HUDEP-2 (cell line): ENCODE measurements around the gene HMBS.
A peak's percentile ranks its signal among the peaks of the same experiment; 100 is the strongest.
"Not testable (repeated sequence)": the region's sequence is repeated elsewhere in the genome, so short reads cannot be mapped to it uniquely, and the experiment has no call there.

Experiments used
- DNase-seq, 76 experiments: peaks; one replicate each; lab custom pipeline; 2025; ENCODE audit not compliant: unreplicated experiment in 76 of 76; lab: John Stamatoyannopoulos, UW

Gene HMBS

DNA sequence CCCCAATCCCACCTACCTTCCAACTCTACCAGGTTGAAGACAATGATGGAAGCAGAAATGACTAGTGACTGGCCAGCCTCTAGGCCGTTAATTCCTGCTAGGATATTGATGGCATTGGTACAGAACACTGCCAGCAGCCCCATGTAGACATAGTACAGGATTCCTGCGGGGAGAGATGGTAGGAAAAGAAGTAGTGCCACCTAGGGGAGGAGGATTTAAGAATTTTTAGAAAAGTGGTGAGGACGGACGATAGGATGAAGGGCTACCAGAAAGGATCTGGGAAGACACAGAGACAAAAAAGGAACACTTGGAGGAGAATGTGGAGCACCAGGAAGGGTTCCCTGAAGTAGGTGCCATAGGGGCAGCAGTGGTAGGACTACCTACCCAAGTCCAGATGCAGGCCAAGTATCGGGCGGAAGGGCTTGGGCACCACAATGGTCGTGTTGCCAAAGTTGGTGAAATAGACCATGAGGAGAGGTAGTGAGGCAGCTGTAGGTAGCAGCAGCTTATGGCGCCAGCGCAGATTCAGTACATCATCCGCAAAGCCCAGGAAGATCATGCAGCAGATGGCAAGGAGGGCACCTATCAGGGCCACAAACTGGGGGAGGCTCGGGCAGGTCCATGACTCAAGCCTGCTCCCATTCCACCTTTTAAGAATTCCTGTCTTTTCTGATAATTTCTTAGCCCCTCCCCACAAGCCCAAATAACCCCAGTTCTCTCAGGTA lies 15.7 kb downstream of the HMBS start:
- peak in 15 of 76 experiments; percentile 5 to 51 (median 30) for DNase-seq

DNA sequence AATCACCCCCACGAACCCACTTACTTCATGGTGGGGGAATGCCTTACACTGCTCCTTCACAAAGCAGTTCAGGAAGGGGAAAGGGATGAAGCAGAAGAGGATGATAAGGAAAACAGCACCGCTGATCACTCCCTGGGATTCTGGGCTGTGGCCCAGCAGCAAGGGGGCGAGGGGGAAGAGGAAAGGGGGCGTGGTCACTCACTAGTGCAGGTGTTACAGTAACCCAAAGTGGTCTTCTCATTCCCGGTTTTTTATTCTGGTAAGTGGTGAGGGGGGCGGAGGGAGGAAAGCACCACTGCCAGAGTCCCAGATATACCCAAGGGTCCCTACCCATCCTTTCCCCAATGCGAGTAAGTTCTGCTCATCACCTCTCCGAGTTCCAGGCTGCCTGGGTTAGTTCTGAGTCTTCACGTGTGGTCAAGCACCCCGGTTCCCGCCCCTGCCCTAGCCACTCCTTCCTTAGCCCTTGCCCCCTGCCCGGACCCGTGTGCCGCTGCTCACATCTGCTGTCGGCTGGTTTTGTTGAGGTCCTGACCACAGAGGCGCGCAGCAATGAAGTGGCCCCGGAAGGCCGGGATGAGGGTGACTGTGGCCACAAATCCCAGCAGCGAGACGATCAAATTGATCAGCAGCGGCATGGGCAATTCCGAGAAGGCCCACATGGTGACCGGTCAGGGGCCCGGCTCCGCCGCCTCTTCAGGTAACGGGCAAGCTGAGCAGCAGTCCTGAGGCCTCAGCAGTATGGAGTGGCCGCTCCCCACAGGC lies 16.5 kb downstream of the HMBS start:
- DNase-seq: peak in 6 of 76 experiments; percentile 20 to 74 (median 35)

DNA sequence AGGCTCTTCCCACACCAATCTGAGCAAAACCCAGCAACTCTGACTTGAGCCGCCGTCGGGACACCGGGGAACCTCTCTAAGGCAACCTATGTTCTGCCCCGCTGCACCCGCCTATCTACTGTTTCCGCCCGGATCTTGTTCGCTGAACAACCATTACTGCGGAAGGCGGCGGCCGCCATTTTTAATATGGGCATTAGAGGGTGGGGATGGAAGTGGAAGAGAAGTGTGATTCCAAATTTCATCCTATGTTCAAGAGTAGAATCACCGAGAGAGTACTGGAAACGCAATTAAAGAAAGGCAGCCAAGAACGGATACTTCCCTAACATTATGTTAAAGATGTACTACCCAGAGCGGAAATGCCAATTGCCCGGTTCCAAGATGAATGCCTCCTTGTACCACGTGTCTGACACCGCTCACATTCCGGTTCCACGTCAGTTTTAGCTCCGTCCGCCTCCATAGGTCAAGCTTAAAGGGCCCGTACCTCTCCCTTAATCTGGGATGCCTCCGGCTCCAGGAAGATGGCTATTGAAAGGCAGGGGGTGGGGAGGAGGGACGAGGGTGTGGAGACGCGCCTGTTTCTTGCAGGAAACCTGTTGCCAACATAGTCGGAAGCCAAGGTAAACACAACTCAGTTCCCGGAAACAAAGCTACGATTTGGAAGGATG lies 17.2 kb downstream of the HMBS start, which contains the start of gene DPAGT1:
TSS of gene DPAGT1 (minus strand) at position 95 of the 665 bp plus-strand sequence. CDS start 198 bp downstream, outside the sequence.
- DNase-seq: peak in 74 of 76 experiments; percentile 21 to 91 (median 78)

DNA sequence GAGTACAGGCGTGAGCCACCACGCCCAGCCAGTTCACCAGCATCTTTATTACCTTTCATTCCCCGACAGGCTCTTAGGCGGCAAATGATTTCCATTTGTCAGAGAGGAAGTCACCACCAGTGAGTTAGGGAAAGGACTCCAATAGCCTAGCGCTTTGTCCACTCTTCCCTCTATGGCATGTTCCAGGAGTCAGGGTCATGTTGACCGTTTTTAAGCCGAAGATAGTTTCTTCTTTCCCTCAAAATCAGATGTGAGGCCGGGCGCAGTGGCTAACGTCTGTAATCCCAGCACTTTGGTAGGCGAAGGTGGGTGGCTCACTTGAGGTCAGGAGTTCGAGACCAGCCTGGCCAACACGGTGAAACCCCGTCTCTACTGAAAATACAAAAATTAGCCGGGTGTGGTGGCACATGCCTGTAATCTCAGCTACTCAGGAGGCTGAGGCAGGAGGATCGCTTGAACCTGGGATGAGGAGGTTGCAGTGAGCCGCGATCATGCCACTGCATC lies 18.5 kb downstream of the HMBS start:
- not testable (repeated sequence) for DNase-seq

DNA sequence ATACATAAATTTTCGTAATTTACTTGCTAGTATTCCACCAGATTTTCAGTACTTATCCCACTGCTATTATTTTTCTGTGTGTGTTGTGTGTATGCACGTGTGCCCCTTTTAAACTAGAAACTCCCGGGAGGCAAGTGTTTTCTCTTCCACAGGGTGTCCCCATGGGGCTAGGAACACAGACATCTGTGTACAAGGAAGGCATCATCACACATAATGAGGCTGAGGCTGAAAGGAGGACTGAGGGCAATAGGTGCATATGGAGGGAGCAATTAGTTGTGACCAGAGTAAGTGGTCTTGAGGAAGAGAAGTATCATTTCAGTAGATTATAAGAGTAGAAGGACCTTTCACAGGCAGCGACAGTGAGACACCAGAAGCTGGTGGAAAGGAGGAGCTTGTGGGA lies 19.1 kb downstream of the HMBS start:
- peak in 9 of 76 experiments; percentile 5 to 43 (median 17) for DNase-seq

DNA sequence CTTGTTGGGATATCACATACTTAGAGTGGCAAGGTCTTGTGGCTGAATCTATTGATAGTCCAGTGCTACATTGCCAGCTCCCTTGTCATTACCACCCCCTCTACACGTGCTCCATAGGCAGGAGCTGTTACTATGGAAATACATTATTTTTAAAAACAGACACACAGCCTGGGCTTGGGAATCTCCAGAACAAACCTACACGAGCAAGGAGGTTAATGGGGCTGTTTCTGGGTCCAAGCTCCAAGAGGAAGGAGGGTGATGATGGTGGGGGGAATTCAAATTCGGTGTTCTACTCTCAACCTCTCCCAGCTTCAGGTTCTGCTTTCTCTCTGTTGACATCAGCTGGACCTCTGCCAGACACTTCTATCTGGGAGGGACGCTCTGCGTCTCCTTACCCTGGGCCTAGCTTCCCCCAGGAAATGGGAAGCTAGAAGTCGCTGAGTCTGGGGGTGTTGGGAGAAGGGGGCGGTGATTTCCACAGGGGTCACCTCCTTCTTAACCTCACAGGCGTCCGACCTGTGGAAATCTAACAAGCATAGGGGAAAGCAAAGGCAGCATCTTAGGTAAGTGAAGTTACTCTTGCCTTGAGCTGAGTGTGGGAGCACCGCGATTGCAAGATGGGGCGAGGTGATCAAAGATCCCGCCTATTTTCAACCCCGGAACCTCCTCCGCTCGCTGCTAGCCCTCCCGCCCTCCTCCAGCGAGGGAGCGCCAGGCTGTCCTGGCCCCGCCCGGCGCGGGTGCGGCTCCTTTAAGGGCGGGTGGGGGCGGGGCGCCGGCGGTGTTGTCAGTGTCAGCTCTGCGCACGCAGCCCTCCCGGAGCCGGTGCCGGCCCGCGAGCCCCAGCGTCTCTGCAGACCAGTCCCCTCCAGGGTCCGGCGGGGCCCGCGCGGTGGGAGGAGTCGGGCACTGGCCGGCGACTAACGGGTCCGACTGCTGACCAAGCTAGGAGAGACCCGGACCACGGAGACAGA lies 22.2 kb downstream of the HMBS start, which contains the start of gene C2CD2L:
TSS of gene C2CD2L (plus strand) at position 781 of the 974 bp plus-strand sequence. CDS start 398 bp downstream, outside the sequence.
- DNase-seq: peak in 74 of 76 experiments; percentile 50 to 96 (median 92)

DNA sequence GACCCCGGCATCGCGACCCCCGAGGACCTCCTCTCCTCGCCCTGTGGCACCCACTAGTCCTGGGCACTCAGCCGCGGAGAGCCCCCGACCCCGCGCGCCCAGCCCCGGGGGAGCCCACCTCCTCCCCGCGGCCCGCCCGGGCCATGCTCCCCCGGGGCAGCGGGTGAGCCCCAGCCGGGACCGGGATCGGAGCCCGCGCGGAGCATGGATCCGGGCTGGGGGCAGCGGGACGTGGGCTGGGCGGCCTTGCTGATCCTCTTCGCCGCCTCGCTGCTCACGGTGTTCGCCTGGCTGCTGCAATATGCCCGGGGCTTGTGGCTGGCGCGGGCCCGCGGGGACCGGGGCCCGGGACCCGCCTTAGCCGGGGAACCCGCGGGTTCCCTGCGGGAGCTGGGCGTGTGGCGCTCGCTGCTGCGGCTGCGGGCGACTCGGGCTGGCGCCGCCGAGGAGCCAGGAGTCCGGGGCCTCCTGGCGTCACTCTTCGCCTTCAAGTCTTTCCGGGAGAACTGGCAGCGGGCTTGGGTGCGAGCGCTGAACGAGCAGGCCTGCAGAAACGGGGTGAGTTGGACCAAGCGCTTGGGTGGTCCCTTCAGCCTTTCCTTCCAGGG lies 23.0 kb downstream of the HMBS start:
- DNase-seq: peak in 2 of 76 experiments; percentile 10 to 11

DNA sequence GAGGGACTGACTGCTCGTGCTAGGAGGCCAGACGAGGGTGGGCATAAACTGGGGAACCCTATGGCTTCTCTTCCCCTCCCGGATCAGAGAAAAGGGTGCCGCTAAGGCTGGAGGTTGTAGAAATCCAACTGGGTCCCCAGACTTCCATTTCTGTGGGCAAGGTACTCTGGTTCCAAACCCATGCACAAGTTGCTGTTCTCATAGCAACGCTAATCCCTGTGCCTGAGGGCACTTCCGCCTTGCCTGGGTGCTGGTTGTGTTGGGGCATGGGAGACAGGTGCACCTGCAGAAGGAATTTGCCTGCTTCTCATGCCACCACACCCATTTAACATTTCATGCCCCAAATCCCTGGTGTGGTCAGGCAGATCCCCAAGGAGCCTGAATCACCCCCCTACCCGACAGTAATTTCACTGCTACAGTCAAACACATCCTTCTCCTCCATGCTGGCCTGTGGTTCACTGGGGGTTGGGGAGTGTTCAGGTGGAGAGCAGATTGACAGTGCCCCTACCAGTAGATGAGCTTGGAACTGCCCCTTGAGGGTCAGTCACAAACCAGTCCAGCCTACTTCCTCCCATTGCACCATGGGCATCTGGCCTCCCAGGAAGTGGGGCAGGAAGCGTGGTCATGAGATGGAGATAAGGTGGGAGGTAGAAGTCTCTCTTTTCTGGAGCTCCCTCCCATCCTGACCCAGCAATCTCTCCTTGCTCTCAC lies 23.6 kb downstream of the HMBS start:
- DNase-seq: peak in 26 of 76 experiments; percentile 6 to 63 (median 26)

DNA sequence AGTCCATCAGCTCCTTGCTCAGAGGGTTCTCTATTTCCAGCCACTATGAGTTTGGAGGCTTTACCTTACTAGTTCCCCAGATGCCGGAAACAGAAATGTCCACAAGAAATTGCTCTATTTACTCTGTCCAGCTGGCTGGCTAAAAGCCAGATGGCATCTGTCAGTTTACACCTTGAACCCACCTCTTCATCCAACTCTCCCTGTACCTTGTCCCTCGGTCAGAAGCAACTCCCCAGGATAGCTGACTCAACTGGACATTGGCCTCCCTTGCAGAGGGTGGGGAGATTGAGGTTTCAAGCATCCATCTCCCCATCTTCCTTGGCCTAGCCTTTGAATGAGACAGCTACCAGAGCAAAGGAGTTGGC lies 24.2 kb downstream of the HMBS start:
- DNase-seq: no peak

DNA sequence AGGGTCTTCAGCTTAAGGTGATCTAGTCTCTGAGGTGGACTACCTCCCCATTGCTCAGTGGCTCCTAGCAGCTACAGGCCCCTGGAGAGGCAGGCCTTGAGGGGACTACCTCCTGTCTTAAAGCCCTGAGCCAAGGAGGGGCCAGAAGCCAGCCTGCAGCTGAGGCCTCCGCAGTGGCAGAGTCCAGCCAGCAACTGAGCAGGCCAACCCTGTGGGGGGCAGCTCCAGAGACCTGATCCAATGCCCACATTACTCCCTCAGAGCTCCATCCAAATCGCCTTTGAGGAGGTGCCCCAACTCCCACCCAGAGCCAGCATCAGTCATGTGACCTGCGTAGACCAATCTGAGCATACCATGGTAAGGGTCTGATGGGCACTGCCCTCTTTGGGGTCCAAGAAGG lies 25.2 kb downstream of the HMBS start:
- DNase-seq: no peak

DNA sequence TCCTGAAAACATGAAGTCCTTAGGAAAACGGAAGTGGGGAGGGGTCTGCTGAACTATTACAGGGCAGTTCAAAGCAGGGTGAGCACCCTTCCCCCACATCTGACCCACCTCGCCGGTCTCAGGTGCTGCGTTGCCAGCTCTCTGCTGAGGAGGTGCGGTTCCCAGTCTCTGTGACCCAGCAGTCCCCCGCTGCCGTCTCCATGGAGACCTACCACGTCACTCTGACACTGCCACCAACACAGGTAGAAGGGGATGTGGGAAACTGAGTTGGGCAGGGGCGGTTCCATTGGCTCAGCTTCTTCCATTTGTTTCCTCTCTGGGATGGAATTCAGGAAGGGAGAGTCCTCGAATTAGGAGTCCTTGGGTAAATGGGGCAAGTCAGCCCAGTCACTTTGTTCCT lies 25.8 kb downstream of the HMBS start:
- DNase-seq: no peak

DNA sequence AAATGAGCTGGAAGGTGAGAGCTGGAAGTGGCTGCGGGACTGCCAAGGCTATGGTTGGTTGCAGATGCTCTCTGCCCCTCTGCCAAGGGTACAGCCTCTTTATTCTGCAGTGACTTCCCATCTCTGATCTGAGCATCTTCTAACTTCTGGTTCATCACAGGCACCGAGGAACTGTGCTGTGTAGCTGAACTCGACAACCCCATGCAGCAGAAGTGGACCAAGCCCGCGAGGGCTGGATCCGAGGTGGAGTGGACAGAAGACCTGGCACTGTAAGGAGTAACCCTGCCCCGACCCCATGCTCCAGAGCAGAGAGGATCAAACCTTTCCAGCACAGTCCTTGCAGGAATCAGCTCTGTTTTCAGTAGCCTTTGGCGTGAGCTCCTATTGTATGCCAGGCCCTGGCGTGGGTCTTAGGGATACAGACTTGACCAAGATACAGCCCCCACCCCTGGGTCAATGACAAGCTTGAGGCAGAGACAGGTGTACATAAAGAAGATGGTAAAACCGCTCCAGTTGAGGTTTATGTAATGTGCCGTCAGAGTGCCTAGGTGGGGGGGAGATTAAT lies 26.8 kb downstream of the HMBS start:
- no peak for DNase-seq

DNA sequence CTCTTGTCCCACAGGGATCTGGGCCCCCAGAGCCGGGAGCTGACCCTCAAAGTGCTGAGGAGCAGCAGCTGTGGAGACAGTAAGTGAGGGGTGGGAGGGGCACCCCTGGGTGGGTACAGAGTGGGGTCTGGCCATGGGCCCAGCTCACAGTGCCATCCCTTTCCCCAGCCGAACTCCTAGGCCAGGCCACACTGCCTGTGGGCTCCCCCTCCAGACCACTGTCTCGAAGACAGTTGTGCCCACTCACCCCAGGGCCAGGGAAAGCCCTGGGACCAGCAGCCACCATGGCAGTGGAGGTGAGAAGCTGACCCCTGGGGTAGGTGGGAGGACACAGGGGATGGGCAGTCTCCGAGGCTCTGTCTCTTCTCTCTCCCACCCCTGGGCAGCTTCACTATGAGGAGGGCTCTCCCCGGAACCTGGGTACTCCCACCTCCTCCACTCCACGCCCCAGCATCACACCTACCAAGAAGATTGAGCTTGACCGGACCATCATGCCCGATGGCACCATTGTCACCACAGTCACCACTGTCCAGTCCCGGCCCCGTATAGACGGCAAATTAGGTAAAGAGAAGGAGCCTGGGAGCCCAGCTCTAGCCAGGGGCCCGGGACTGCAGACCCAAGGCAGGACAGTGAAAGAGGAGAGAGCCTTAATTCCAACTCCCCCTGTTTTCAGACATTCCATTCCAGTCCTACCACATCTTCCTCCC lies 27.8 kb downstream of the HMBS start:
- DNase-seq: no peak

DNA sequence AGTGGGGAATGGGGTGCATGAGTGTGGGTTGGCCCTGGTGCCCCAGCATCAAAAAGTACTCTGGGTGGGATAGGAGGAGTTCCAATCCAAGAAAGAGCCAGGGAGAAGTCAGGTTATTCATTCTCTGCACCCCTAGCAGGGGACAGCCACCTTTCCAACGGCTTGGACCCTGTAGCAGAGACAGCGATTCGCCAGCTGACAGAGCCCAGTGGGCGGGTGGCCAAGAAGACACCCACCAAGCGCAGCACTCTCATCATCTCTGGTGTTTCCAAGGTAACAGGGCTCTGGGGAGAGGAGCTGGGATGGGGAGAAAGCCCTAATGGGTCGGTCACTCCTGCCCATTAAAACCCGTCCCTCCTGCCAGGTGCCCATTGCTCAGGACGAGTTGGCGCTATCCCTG lies 29.0 kb downstream of the HMBS start:
- no peak for DNase-seq

DNA sequence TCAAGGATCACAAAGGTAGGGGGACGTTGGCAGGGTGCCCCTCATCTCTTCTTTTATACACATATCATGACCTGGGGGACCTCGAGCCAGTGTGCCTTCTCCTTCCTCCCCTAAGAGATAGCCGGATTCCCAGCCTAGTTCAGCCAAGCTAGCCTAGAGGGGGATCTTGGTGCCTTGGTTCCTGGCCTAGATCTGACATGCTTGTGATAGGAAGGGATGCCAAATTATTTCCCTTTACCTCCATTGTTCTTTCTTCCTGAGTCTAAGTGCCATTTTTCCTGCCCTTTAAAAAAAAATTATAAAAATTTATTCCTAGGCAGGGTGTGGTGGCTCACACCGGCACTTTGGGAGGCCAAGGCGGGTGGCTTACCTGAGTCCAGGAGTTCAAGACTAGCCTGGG lies 29.7 kb downstream of the HMBS start:
- no peak for DNase-seq

DNA sequence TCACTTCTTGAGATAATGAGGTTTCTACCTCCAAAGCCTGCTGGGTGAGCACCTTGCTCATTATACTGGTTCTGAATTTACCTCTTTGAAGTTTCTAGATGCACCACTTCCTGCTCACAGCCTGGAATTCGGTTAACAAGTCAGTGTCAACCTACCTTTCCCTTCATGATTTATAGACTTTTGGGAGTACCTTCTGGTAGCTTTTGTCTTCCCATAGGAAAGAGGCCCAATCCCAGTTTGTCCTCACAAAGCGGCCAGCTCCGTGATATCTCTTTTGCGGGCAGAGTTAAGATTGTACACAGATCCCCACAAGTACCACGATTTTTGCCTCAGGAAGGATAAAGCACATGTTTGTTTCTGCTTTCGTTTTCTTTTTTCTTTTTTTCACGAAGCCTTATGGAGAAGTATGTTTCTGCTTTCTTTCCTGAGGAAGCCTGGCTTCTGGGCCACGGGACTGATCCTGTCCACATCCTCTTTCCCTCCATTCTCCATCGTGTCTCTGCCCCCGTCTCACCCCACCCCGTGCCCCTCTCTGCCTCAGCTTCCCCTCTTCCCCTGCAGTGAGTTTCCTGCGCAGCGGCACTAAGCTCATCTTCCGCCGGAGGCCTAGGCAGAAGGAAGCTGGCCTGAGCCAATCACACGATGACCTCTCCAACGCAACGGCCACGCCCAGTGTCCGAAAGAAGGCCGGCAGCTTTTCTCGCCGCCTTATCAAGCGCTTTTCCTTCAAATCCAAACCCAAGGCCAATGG lies 31.0 kb downstream of the HMBS start:
- no peak for DNase-seq

DNA sequence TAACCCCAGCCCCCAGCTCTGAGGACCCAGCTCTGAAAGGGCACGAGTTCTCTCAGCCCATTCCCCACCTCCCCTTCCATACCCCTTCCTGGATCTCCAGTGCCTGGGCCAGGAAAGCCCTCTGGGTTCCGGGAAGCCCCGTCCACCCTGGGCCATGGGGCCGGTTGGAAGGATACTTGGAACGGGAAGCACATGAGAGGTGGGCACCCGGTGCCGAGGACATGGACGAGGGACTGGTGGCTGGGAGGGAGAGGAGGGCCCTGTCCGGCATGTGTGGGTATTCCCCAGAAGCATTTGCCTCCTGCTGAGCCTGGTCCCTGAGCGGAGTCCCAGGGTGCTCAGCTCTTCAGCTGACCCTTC lies 31.5 kb downstream of the HMBS start:
- no peak for DNase-seq
